ENCODE results near the gene CHFR. TPM values are rescaled to one million over a fixed set of nuclear protein-coding genes. Genes with fewer than 3 reads are reported as not detected.

The CHFR gene
- total and polyA plus RNA-seq, 2 experiments from 2014 or later: 23.0 to 42.7 TPM

- Histone ChIP-seq H3K4me3 (no peak overlapping the region), H3K36me3 (ENCODE audit: insufficient read depth) (peaks cover 22% of the 10 kb centered on the region), H2AFZ (no peak overlapping the region), H3K4me1 (ENCODE audit: insufficient read depth) (peaks cover 16% of the 10 kb centered on the region), H3F3A (replicated peaks; ENCODE audit: low read depth) (peaks cover 13% of the 10 kb centered on the region; the same call in 1 of the 2 replicates), H3K27ac (ENCODE audit: low read depth) (no peak overlapping the region), H4K20me1 (replicated peaks; ENCODE audit: insufficient read depth) (peaks cover 7% of the 10 kb centered on the region), H3K9me2 (ENCODE audit: insufficient read depth) (no peaks in the 10 kb centered on the region), H3K4me2 (no peak overlapping the region), H3K27me3 (ENCODE audit: insufficient read depth) (no peaks in the 10 kb centered on the region), H3K79me2 (replicated peaks; ENCODE audit: insufficient read depth) (no peaks in the 10 kb centered on the region)
- Mint-ChIP-seq H3K4me1 (peaks cover 21% of the 10 kb centered on the region), H3K27me3 (ENCODE audit: insufficient read depth, low read depth, poor library complexity) (peaks cover 8% of the 10 kb centered on the region), H3K27ac (no peak overlapping the region), H3K36me3 (ENCODE audit: low read depth) (peaks cover 61% of the 10 kb centered on the region), H3K9me3 (no peaks in the 10 kb centered on the region), H3K4me3 (no peak overlapping the region)
- DNase-seq (ENCODE audit: low spot score) (no peak), ATAC-seq (no peak)
- TF ChIP-seq ZNF462 (CRISPR knock-in tag; IDR thresholded peaks at IDR 0.05): no peak
Measured at GRCh38 chr12:132850291-132850690, 37.1 kb downstream of the CHFR start.

GRCh38 chr12:132848521-132848920 lies 38.9 kb downstream of the CHFR start:
- Histone ChIP-seq H3K27me3 (ENCODE audit: insufficient read depth) (no peaks in the 10 kb centered on the region), H3K4me2 (peak overlapping the region; percentile 64; the same call in 1 of the 2 replicates)
- peak overlapping the region; percentile 91 for H3K27ac Mint-ChIP-seq

More at GRCh38 chr12:132848521-132848920, 38.9 kb downstream of the CHFR start:
- Mint-ChIP-seq H3K4me1 (peaks cover 21% of the 10 kb centered on the region), H3K9me3 (no peaks in the 10 kb centered on the region), H3K36me3 (ENCODE audit: low read depth) (peaks cover 56% of the 10 kb centered on the region), H3K4me3 (peak overlapping the region; percentile 26; the same call in 1 of the 3 replicates), H3K27me3 (ENCODE audit: insufficient read depth, low read depth, poor library complexity) (peaks cover 8% of the 10 kb centered on the region)
- TF ChIP-seq REST (IDR thresholded peaks at IDR 0.05; ENCODE audit: unreplicated experiment): no peak
- TF ChIP-seq NANOG (IDR thresholded peaks at IDR 0.05; ENCODE audit: borderline replicate concordance): no peak
- TF ChIP-seq ETS1 (IDR thresholded peaks at IDR 0.05): no peak
- no peak for TF ChIP-seq EZH2 (IDR thresholded peaks at IDR 0.05; ENCODE audit: low read depth, unreplicated experiment)
- peaks cover 7% of the 10 kb centered on the region for H4K20me1 ChIP-seq (replicated peaks; ENCODE audit: insufficient read depth)
- no peak overlapping the region for H2AFZ ChIP-seq
- no peaks in the 10 kb centered on the region for H3K9me2 ChIP-seq (ENCODE audit: insufficient read depth)
- no peak for DNase-seq (ENCODE audit: low spot score)
- H3F3A ChIP-seq (replicated peaks; ENCODE audit: low read depth): peaks cover 13% of the 10 kb centered on the region; the same call in 1 of the 2 replicates
- no peaks in the 10 kb centered on the region for H3K79me2 ChIP-seq (replicated peaks; ENCODE audit: insufficient read depth)
- peak overlapping the region; percentile 89 for H3K27ac ChIP-seq (ENCODE audit: low read depth)
- no peak overlapping the region for H3K4me3 ChIP-seq
- ATAC-seq: no peak; the same call in 2 of the 3 replicates
- H3K36me3 ChIP-seq (ENCODE audit: insufficient read depth): peaks cover 17% of the 10 kb centered on the region
- H3K4me1 ChIP-seq (ENCODE audit: insufficient read depth): peaks cover 16% of the 10 kb centered on the region

Measured in GM23338 (cell line).